SIG-M5 (cell line): ENCODE results near the gene TPRN.

ENCODE experiments used
- DNase-seq: peaks from one replicate; lab custom pipeline; 2025; lab: John Stamatoyannopoulos, UW

TPRN gene

DNA sequence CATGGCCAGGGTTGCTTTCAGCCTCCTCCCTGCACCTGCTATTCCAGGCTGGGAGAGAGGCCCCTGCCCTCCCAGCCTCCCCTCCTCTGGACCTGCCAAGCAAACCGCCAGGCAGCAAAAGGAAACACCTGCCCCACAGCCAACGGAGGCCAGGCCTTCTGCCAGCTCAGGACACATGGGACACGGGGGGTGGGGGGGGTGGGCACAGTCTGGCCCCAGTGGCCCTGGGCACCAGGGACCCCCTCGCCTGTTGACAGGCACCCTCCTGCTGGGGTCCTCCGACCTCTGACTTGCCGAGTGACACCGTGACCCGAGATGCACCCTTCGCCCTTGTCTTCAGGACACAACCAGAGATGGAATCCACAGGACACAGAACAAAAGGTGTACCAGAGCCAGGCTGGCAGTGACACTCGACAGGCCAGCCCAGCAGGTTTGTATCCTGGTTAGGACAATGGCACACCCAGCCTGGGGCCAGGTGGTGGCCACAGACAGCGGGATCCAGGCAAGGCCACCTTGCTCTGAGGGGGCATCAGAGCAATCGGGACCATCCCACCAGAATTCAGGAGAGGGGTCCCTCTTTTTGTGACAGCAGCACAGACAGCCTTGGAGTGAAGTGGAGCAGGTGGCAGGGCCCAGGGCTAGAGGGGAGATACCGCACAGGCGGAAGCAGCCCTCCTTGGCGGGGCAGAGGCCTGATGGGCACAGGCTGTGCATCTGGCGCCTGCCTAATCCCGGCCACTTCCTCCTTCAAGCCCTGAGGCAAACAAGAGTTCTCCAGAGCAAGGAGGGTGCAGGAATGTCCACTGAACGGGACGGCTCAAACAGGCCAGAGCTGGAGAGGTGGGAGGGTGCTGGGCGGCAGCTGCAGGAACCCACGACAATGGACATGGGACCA lies 27.4 kb downstream of the TPRN start:
- DNase-seq: no peak

DNA sequence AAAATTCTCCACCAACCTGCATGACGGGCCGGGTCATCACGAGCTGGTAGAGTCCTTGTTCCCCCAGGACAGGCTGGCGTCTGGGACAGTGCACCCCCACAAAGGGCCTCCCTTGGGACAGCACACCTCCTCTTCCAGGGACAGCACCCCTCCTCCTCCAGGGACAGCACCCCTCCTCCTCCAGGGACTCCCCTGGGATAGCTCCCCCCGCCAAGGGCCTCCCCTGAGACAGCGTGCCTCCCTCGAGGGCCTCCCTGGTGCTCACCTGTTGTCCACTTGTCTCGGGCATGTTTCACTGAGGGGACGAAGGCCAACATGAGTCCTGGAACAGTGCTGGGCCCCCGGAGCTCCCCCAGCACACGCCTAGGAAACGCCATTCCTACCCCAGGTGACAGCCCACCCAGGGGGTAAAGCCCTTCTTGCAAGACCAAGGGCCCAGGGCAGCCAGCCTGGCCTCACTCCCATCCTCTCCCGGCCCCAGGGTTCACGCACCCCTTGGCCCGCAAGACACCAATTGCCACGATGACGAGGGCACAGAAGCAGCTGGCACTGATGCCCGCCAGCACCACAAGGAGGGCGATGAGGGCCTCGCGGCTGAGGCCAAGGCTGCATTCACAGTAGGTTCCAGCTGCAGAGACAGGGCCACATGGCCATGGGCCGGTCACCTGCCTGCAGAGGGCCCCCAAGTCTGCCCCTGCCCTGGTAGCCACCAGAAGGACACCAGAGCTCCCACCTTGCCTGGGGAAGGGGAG lies 29.2 kb downstream of the TPRN start:
- no peak for DNase-seq

DNA sequence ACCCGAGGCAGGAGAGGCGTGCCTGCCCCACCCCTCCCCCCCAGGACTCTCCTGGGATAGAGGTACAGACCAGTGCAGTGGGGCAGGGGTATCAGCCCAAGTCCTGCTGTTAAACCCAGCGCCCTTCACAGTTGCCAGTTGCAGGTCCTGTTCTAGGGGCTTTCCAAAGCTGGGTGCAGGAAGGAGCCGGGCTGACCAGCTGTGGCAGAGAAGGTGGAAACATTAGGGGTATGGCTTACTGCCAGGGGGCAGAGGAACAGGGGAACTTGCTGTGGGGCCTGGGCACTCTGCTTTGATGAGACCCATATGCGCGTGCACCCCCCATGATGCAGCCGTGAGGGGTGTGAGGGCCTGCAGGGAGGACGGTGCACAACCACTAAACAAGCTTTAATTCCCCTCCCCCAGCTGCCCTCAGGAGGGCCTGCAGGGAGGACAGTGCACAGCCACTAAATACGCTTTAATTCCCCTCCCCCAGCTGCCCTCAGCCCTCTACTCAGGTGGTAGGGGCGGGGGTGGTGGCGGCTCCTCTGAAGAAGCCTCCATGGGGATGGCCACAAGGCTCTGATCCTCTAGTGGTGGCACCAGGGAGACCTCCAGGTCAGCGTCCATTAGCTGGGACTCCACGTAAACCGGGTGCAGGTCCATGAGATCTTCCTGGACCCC lies 29.9 kb downstream of the TPRN start:
- DNase-seq: no peak

DNA sequence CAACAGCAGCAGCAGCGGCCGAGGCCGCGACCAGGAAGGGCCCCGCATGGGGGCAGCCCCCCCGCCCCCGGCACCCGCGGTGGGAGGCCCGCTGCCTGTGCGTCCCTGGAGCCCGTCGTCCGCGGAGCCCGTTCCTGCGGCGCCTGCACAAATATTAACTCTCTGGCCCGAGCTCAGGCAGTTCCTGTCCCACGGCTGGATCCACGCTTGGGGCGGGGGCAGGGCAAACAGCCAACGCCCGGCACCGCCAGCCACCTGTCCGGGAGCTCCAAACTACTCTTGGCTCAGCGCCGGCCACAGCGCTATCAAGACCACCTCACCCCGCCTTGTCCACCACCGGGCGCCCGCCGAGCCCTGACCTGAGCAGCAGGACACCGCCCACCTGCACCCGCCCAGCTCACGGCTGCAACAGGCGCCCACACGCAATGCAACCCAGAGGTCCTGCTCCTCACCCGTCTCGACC lies 30.6 kb downstream of the TPRN start, which contains the start of gene LRRC26:
TSS of gene LRRC26 (minus strand) at position 156 of the 463 bp plus-strand sequence. CDS start at position 48, 108 bp downstream.
- no peak for DNase-seq

DNA sequence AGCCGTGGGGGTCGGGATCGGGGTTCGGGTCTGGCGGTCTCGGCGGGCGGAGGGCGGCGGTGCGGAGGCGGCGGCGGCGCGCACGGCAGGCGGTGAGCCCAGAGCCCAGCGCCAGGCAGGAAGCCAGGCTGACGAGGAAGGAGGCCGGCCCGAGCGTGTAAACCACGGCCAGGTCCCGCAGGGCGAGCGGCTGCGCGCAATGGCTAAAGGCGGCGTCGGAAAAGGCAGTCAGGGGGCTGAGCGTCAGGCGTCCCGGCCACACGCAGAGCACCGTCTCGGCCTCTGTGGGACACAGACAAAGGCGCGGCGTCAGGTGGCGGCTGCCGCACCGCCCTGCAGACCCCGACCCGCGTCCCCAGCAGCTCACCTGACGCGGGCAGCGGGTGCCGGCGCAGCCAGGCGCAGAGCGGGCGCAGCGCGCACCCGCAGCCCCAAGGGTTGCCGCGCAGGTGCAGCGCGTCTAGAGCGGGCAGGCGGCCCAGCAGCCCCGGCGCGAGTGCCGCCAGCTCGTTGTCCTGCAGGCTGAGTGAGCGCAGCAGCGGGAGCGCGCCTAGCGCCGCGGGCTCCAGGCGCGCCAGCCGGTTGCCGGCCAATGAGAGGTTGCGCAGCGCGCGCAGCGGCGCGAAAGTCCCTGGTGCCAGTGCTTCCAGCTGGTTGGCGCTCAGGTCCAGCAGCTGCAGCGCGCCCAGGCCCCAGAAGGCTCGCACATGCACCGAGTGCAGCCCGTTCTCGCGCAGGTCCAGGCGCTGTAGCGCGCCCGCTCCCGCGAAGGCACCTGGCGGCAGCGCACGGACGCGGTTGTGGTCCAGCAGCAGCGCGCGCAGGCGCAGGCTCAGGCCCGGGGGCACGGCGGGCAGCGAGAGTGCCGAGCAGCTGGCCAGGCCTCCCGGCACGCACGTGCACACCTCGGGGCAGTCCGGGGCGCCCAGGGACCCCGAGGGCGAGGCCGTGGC lies 31.4 kb downstream of the TPRN start:
- DNase-seq: no peak

DNA sequence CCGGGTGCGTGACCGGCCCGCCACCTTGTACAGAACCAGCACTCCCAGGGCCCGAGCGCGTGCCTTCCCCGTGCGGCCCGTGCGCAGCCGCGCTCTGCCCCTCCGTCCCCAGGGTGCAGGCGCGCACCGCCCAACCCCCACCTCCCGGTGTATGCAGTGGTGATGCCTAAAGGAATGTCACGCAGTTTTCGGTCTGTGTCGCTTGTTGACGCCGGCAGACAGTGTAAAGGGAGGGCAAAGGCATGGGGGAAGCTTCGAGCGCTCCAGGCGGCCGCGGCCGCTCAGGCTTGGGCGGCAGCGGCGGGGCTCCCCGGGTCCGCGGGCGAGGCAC lies 32.0 kb downstream of the TPRN start:
- no peak for DNase-seq

DNA sequence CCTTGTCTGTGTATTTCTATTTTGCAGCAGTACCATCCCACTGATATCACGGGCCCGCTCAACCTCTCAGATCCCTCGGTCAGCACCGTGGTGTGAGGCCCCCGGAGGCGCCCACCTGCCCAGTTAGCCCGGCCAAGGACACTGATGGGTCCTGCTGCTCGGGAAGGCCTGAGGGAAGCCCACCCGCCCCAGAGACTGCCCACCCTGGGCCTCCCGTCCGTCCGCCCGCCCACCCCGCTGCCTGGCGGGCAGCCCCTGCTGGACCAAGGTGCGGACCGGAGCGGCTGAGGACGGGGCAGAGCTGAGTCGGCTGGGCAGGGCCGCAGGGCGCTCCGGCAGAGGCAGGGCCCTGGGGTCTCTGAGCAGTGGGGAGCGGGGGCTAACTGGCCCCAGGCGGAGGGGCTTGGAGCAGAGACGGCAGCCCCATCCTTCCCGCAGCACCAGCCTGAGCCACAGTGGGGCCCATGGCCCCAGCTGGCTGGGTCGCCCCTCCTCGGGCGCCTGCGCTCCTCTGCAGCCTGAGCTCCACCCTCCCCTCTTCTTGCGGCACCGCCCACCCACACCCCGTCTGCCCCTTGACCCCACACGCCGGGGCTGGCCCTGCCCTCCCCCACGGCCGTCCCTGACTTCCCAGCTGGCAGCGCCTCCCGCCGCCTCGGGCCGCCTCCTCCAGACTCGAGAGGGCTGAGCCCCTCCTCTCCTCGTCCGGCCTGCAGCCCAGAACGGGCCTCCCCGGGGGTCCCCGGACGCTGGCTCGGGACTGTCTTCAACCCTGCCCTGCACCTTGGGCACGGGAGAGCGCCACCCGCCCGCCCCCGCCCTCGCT lies 32.6 kb downstream of the TPRN start:
- no peak for DNase-seq

DNA sequence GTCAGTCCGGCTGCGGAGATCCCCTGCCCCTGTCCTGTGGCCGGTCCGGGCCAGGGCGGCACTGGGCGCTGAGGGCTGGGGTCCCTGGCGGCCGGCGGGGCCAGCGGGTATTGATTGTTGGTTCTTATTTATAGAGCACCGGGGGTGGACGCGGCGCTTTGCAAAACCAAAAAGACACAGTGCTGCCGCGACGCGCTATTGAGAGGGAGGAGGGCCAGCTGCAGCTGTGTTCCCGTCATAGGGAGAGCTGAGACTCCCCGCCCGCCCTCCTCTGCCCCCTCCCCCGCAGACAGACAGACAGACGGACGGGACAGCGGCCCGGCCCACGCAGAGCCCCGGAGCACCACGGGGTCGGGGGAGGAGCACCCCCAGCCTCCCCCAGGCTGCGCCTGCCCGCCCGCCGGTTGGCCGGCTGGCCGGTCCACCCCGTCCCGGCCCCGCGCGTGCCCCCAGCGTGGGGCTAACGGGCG lies 33.2 kb downstream of the TPRN start:
- no peak for DNase-seq

DNA sequence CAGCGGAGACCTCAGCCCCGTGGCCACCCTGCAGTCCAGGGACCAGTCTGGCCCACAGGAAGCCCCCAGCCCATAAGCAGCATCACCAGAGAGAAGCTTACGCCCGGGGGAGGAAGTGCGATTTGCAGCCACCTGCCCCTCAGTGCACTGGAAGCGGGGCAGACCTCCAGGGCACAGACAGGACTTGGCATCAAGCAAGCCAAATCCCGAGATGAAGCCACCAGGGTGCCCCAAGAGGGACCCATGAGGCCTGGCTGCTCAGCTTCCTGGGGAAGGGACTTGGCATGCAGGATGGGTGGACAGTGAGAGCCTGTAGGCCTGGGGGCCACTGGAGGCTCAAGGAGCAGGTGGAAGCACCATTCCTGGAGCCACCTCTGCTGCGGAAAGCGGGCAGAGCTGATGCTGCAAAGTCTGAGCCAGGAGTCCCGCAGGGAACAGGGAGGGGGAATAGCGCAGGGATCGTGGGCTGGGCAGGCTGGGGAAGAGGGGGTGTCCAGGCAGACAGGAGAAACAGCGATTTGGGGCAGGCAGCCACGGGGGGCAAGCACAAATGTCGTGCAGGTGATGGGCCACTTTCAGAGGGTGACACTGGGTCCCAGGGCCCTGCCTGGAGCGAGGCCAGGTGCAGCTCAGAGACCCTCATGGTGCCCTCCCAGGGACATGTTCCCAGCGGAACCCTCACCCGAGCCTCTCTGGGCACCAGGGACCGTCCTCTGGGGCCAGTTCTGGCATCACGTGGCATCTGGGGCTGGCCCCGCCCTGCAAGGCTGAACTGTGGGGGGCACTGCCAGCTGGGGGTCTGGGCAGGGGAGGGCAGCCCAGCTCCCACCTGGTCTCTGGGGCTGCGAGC lies 33.9 kb downstream of the TPRN start:
- DNase-seq: no peak

DNA sequence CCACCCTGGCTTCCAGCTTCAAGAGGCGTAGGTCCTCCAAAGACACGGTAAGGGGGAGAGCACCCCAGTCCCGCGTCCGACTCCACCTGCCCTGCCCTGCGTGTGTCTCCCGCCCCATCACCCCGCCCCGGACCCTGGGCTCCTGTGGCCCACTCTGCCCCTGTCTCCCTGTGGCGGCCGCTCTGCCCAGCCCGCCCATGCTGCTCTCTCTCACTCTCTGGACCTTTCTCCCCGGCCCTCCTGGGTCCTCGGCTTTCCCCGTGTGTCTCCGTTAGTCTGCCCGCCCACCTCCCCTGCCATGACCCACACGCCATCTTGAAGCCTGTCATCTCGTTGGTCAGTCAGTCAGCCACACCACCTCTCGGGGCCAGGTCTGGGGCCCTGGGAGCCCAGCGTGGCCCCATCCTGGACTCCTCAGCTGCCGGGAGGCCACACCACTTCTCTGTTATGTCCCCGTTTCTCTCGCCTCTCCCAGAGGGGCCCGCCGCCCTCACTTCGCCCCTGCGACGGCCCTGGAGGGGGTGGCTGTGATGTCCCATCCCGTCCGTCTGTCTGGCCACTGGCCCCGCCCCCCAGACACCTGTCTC lies 35.2 kb downstream of the TPRN start:
- DNase-seq: no peak

DNA sequence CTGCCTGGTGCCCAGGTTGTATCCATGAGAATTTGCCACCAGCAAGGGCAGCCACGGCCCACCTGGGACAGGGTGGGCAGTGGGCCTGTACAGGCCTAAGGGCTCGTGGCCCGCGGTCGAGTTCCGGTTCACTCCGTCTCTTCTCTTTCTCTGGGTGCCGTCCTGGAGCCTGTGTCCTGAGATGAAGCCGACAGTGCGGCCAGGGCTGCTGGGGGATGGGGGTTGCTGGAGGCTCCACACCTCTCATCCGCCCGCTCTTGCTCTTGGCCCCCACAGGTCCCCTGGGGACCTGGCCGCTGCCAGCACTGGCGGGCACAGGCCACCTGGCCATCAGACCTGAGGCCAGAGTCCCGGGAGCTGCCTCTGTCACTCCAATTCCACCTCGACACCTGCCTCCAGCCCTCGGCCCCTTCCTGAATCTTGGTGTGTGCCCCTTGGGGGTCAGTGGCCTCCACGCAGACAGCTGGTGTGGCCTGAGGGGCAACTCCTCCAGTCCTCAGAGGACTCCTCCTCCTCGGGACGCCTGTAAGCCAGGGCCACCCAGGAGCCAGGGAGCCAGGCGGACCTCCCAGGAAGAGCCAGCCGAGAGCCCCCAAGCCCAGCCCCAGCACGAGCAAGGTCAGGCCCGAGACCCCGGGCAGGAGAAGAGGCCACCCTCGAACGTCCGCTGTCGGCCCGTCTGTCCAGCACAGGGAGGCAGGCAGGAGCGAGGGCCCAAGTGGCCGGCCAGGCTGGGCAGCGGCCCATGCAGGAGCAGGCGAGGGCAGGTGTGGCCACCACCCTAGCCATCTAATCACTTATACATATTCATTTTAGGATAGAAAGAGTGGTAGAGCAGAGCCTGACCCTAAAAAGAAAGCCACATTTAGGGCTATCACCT lies 35.9 kb downstream of the TPRN start:
- no peak for DNase-seq

DNA sequence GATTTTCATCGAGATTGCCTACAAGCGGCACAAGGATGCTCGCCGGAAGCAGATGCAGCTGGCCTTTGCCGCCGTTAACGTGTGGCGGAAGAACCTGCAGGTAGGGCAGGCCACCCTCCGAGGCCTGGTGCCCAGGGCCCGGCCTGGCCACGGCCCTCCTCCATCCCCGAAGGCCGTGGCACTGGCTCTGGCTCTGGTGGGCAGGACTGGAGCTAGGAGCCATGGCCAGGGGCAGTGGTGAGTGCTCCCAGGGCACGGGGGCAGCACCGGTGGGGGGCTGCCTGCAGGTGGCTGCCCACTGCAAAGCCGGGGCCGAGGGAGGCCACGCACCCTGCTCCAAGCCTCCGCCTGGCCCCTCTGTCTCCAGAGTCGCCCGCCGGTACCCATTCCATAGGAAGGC lies 36.7 kb downstream of the TPRN start:
- no peak for DNase-seq

DNA sequence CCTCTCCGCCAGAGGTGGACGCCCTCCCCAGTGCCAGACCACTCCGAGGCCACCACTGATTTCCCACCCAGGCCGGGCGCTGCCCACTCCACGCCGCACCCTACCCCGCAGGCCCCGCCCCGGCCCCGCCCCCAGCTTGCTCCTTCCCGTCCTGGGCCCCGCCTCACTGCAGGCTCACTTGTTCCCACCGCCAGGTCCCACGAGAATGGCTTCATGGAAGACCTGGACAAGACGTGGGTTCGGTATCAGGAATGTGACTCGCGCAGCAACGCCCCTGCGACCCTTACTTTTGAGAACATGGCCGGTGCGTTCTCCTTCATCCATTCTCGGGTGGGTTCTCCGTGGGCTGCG lies 37.2 kb downstream of the TPRN start:
- no peak for DNase-seq

DNA sequence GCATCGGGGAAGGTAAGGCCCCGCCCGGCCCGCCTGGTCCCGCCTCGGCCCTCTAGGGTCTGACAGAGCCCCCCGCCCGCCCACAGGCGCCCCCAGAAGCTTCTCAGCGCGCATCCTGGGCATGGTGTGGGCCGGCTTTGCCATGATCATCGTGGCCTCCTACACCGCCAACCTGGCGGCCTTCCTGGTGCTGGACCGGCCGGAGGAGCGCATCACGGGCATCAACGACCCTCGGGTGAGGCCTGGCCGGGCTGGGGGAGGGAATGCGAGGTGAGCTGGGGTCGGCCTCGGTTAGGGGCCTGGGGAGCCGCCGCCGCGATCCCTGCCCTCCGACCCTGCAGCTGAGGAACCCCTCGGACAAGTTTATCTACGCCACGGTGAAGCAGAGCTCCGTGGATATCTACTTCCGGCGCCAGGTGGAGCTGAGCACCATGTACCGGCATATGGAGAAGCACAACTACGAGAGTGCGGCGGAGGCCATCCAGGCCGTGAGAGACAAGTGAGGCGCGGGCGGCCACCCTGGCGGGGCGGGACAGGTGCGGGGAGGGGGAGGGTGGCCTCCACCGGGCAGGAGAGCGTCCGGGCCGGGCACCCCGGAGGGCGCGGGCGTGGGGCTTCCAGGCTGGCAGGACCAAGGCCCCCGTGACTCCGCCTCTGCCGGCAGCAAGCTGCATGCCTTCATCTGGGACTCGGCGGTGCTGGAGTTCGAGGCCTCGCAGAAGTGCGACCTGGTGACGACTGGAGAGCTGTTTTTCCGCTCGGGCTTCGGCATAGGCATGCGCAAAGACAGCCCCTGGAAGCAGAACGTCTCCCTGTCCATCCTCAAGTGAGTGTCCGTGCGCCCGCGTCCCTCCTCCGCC lies 37.8 kb downstream of the TPRN start:
- DNase-seq: no peak

DNA sequence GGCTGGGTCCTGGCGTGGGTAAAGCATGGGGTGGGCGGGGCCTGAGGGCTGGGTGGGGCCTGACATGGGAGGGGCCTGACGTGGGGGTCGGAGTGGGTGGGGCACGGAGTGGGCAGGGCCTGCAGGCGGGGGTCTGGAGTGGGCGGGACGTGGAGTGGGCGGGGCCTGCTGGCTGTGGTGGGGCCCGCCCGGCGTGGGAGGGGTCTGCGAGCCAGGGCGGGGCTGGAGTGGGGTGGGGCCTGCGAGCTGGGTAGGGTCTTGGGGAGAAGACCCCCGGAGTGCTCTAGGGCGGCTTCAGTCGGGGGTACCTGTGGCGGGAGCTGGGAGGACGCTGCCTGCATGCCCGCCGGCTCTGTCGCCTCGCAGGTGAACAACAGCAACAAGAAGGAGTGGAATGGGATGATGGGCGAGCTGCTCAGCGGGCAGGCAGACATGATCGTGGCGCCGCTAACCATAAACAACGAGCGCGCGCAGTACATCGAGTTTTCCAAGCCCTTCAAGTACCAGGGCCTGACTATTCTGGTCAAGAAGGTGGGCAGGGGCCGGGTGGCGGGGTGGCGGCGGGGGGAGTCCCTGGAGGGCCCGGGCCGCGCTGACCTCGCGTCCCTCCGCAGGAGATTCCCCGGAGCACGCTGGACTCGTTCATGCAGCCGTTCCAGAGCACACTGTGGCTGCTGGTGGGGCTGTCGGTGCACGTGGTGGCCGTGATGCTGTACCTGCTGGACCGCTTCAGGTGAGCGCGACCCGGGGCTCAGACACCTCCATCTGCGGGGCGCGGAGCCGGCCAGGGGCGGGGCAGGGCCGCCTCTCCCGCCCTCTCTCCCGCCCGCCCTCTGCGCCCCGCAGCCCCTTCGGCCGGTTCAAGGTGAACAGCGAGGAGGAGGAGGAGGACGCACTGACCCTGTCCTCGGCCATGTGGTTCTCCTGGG lies 38.7 kb downstream of the TPRN start:
- DNase-seq: no peak
